ENCODE results near the gene UBE2Q2. TPM values are rescaled to one million over a fixed set of nuclear protein-coding genes. Genes with fewer than 3 reads are reported as not detected.

Gene UBE2Q2
- total RNA-seq, 1 donor from 2014 or later: 40.9 TPM

DNA sequence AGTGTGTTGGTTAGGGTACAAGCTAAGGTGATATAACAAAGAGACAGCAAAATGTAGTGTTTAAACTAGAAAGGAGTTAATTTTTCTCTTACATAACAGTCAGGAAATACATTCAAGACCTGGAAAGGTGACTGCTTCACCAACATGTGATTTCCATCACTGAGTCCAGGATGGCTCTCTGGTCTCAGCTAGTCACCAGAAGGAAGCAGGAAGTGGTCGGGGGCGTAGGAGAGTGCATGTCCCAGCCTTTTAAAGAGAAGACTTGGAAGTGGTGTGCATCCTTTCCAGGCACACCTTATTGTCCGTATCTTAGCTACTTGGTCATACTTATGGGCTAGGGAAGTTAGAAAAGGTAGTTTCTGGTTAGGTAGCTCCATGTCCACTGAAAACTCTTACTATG, 11.1 kb upstream of the UBE2Q2 start:
- no peaks in the 10 kb centered on the region for H3K36me3 Mint-ChIP-seq (ENCODE audit: insufficient read depth)
- no peak overlapping the region for H3K4me3 Mint-ChIP-seq (ENCODE audit: low read depth)
- H3K27me3 Mint-ChIP-seq: no peaks in the 10 kb centered on the region
- TF ChIP-seq, protein P1, sequence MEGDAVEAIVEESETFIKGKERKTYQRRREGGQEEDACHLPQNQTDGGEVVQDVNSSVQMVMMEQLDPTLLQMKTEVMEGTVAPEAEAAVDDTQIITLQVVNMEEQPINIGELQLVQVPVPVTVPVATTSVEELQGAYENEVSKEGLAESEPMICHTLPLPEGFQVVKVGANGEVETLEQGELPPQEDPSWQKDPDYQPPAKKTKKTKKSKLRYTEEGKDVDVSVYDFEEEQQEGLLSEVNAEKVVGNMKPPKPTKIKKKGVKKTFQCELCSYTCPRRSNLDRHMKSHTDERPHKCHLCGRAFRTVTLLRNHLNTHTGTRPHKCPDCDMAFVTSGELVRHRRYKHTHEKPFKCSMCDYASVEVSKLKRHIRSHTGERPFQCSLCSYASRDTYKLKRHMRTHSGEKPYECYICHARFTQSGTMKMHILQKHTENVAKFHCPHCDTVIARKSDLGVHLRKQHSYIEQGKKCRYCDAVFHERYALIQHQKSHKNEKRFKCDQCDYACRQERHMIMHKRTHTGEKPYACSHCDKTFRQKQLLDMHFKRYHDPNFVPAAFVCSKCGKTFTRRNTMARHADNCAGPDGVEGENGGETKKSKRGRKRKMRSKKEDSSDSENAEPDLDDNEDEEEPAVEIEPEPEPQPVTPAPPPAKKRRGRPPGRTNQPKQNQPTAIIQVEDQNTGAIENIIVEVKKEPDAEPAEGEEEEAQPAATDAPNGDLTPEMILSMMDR (IDR thresholded peaks at IDR 0.05; ENCODE audit: unreplicated experiment): no peak
- H3K4me1 Mint-ChIP-seq (ENCODE audit: low read depth): peaks cover 22% of the 10 kb centered on the region
- no peak for DNase-seq (ENCODE audit: low spot score, unreplicated experiment)
- H3K27ac Mint-ChIP-seq: peak overlapping the region; percentile 2
- H3K9me3 Mint-ChIP-seq (ENCODE audit: low read depth): no peaks in the 10 kb centered on the region

DNA sequence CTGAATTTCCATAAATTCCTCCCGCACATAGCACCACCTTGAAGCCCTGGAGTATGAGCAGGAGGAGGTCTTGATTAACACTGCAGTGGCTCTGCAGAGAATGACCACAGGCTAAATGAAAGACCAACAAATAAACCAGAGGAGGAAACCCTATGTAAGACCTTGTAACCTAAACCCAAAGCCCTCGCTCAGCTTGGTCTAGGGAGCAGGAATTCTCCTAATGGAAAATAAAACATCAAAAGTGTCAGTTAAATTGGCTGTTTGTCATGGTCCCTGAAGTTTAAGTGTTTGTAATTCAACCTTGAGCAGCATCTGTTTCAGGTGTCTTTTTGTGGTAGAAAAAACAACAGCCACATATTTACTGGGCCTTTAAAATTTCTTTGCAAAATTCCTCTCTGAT, 9.2 kb upstream of the UBE2Q2 start:
- Mint-ChIP-seq H3K36me3 (ENCODE audit: insufficient read depth) (no peaks in the 10 kb centered on the region), H3K4me1 (ENCODE audit: low read depth) (peaks cover 22% of the 10 kb centered on the region), H3K27me3 (no peaks in the 10 kb centered on the region), H3K9me3 (ENCODE audit: low read depth) (no peaks in the 10 kb centered on the region), H3K27ac (peak overlapping the region; percentile 31), H3K4me3 (ENCODE audit: low read depth) (no peak overlapping the region)
- DNase-seq (ENCODE audit: low spot score, unreplicated experiment): no peak
- TF ChIP-seq, protein P1 (IDR thresholded peaks at IDR 0.05; ENCODE audit: unreplicated experiment): no peak

DNA sequence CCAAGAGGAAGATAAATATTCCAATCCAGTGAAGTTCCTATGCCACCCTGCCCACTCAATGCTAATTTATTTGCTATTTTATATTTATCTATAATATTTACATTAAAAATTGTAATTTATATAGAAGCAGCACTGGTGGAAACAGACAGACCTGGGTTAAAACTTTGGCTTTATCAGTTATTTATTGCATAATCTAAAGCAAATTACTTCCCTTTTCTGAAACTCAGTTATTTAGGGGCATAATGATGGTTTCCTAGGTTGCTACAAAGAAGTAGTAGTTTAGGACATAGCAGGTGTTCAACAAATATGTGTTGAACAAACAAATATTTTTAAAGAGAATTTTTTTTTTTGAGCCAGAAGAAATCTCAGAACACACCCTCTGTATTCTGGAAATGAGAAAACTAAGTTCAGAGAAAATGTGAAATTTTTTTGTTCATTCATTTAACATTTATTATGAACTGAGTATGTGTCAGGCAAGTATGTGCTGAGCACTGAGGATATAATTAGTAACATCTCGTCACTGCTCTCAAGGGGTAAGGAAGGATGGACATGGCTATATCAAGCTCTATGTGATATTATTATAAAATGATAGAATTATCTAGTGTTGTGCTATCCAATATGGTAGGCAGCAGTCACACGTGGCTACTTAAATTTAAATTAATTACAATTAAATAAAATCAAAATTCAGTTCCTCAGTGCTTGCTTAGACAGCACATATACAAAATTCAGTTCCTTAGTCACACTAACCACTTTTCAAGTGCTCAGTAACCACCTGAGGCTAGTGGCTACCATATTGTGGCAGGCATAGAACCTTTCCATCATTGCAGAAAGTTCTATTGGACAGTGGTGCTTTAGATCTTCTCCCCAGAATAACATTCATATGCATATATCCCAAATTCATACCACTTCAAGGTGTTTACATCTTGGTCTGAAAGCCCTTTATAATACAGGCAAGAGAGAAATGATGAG, 7.0 kb upstream of the UBE2Q2 start:
- Mint-ChIP-seq H3K27me3 (peaks cover 6% of the 10 kb centered on the region), H3K4me3 (ENCODE audit: low read depth) (no peak overlapping the region), H3K9me3 (ENCODE audit: low read depth) (no peaks in the 10 kb centered on the region), H3K4me1 (ENCODE audit: low read depth) (peaks cover 16% of the 10 kb centered on the region), H3K36me3 (ENCODE audit: insufficient read depth) (no peaks in the 10 kb centered on the region), H3K27ac (no peak overlapping the region)
- DNase-seq (ENCODE audit: low spot score, unreplicated experiment): no peak
- TF ChIP-seq, protein P1 (IDR thresholded peaks at IDR 0.05; ENCODE audit: unreplicated experiment): no peak

DNA sequence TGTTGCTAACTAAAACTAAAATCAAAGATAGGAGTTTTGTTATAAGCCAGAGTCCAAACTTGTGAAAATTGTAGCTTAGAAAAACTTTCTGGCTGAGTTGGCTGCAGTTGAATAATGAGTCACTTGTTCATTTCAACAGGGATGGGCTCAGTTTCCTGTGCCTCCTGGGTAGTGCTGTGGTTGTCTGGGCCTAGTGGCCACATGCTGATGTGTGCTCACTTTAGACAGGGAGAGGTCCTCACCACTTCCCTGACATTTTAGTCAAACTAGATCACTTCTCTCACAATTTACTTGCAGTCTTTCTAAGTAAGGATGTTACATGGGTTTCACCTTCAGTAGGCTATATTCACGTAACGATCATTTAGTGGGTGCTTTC, 6.3 kb upstream of the UBE2Q2 start:
- Mint-ChIP-seq H3K27ac (no peak overlapping the region), H3K4me1 (ENCODE audit: low read depth) (peaks cover 9% of the 10 kb centered on the region), H3K27me3 (peaks cover 12% of the 10 kb centered on the region), H3K36me3 (ENCODE audit: insufficient read depth) (no peaks in the 10 kb centered on the region), H3K4me3 (ENCODE audit: low read depth) (no peak overlapping the region), H3K9me3 (ENCODE audit: low read depth) (no peaks in the 10 kb centered on the region)
- TF ChIP-seq, protein P1 (IDR thresholded peaks at IDR 0.05; ENCODE audit: unreplicated experiment): no peak
- no peak for DNase-seq (ENCODE audit: low spot score, unreplicated experiment)

DNA sequence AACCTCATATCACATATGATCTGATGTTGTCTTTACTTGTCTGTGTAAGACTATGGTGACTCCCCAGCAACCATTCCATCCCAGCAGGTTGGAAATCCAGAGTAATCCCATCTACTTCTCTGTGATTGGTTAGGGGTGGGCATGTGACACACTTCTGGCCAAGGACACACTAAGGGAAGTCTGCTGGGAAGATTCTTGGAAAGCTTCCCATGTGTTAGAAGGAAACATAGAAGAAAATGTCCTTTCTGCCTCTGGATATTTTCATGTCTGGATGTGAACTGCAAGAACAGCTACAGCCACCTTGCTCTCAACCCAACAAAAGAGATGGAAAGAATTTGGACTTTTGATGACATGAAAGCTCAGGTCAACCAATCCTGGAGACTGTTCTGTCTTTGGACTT, 2.6 kb upstream of the UBE2Q2 start:
- Mint-ChIP-seq H3K4me3 (ENCODE audit: low read depth) (no peak overlapping the region), H3K27me3 (peaks cover 19% of the 10 kb centered on the region)
- TF ChIP-seq, protein P1 (IDR thresholded peaks at IDR 0.05; ENCODE audit: unreplicated experiment): no peak

More for the DNA sequence above, 2.6 kb upstream of the UBE2Q2 start:
- Mint-ChIP-seq H3K36me3 (ENCODE audit: insufficient read depth) (peaks cover 3% of the 10 kb centered on the region), H3K9me3 (ENCODE audit: low read depth) (no peaks in the 10 kb centered on the region), H3K4me1 (ENCODE audit: low read depth) (peaks cover 15% of the 10 kb centered on the region), H3K27ac (no peak overlapping the region)
- no peak for DNase-seq (ENCODE audit: low spot score, unreplicated experiment)
